HepG2 (cell line): ENCODE data around the gene FBN3. TPM values are rescaled to one million over a fixed set of nuclear protein-coding genes. Genes with fewer than 3 reads are reported as not detected.

Source experiments
- ATAC-seq: fragments of 200-7000 bp; cut with Tn5 transposase; 3 replicates; pipeline ENCODE4 v1.9.1; 2020; ENCODE audit warnings: mild to moderate bottlenecking, moderate library complexity
- BruUV-seq: library from RNA; stranded (reverse); fragments of 400-500 nt; replicated peaks from 2 replicates; lab custom pipeline; 2021; lab: Mats Ljungman, UMichigan
- CTCF ChIA-PET: fragments of 300-600 bp; formaldehyde crosslinking; extraction: SDS; loops from one replicate; lab custom pipeline; 2021; ENCODE audit warnings: low total read pairs, inconsistent platforms, low intra/inter-chr PET ratio; lab: Yijun Ruan, JAX
- POLR2A ChIA-PET: fragments of 350-600 bp; sonication (Branson Sonifier 250); formaldehyde crosslinking; loops from one replicate; lab custom pipeline; 2020; ENCODE audit warnings: antibody characterized with exemption, inconsistent platforms; lab: Yijun Ruan, JAX
- DNase-seq: peaks from one replicate; pipeline ENCODE4 v3.0.0-alpha.2; 2015; ENCODE audit warnings: low spot score
- FAIRE-seq: peaks from 3 replicates; lab custom pipeline; 2011; peaks lifted over from hg19 to GRCh38; lab: Jason Lieb, UNC
- H2AFZ ChIP-seq: one replicate; pipeline ENCODE4 v1.6.1; 2011; ENCODE audit warnings: low read length, inconsistent platforms
- H3K27ac ChIP-seq: fragments of 300-600 bp; 3 replicates; pipeline ENCODE4 v1.8.0; 2011; ENCODE audit warnings: mixed run types, mild to moderate bottlenecking, mixed read lengths, low read length, inconsistent platforms; ENCODE audit not compliant: insufficient read depth; ENCODE audit errors: extremely low read length
- H3K27me3 ChIP-seq, 2 experiments: fragments of 200-600 bp in 1 of 2; 2 replicates in 1 of 2; 3 replicates in 1 of 2; pipeline versions ENCODE4 v1.6.0 to v1.8.0; 2011; ENCODE audit warnings: low read length in 2 of 2, mild to moderate bottlenecking in 2 of 2, moderate library complexity in 2 of 2, inconsistent platforms in 1 of 2; ENCODE audit not compliant: insufficient read depth in 2 of 2, control insufficient read depth in 1 of 2
- H3K36me3 ChIP-seq, 2 experiments: fragments of 200-600 bp in 1 of 2; replicated peaks in 1 of 2; 2 replicates in 1 of 2; 3 replicates in 1 of 2; pipeline versions ENCODE4 v1.5.1 to v1.8.0; 2011; ENCODE audit warnings: low read length in 2 of 2, inconsistent platforms in 1 of 2; ENCODE audit not compliant: insufficient read depth in 2 of 2, control insufficient read depth in 1 of 2
- H3K4me1 ChIP-seq: 2 replicates; pipeline ENCODE4 v1.5.1; 2012; ENCODE audit warnings: low read length, inconsistent platforms; ENCODE audit not compliant: insufficient read depth
- H3K4me2 ChIP-seq: 2 replicates; pipeline ENCODE4 v1.6.0; 2011; ENCODE audit warnings: low read depth, low read length, inconsistent platforms
- H3K4me3 ChIP-seq, 3 experiments: fragments of 200-600 bp in 1 of 3; sonication (generic), shearing (Covaris generic) in 1 of 3; replicated peaks in 1 of 3; 2 replicates each; pipeline ENCODE4 v1.5.1; 2011 to 2016; ENCODE audit warnings: low read length in 3 of 3, inconsistent platforms in 2 of 3, low read depth in 2 of 3, mild to moderate bottlenecking in 2 of 3, control low read depth in 1 of 3, mixed read lengths in 1 of 3; ENCODE audit not compliant: insufficient read depth in 1 of 3
- H3K79me2 ChIP-seq: one replicate; pipeline ENCODE4 v1.6.1; 2011; ENCODE audit warnings: low read length, inconsistent platforms; ENCODE audit not compliant: insufficient read depth
- H3K9ac ChIP-seq: 2 replicates; pipeline ENCODE4 v1.6.0; 2011; ENCODE audit warnings: mild to moderate bottlenecking, low read depth, low read length, inconsistent platforms; ENCODE audit not compliant: insufficient read depth
- H3K9me3 ChIP-seq: 2 replicates; pipeline ENCODE4 v1.5.1; 2012; ENCODE audit warnings: mild to moderate bottlenecking, low read length
- H4K20me1 ChIP-seq: 2 replicates; pipeline ENCODE4 v1.6.0; 2011; ENCODE audit warnings: inconsistent platforms, mild to moderate bottlenecking, low read length, moderate library complexity; ENCODE audit not compliant: insufficient read depth
- ELF4 ChIP-seq: sonication (generic); formaldehyde crosslinking; IDR thresholded peaks from 2 replicates; pipeline ENCODE4 v1.5.0; 2020; ENCODE audit warnings: missing genetic modification reagents, mild to moderate bottlenecking, moderate library complexity, borderline replicate concordance
- HNF4G ChIP-seq, 2 experiments: sonication (generic) in 1 of 2; formaldehyde crosslinking in 1 of 2; IDR thresholded peaks; 2 replicates each; pipeline versions ENCODE4 v1.4.0 to v1.6.1; 2011 to 2020; ENCODE audit warnings: borderline replicate concordance in 2 of 2, low read depth in 2 of 2, mild to moderate bottlenecking in 2 of 2, low read length in 1 of 2, missing genetic modification reagents in 1 of 2, moderate library complexity in 1 of 2
- KLF12 ChIP-seq: sonication (generic); formaldehyde crosslinking; IDR thresholded peaks from 2 replicates; pipeline ENCODE4 v1.4.0; 2020; ENCODE audit warnings: missing genetic modification reagents, borderline replicate concordance
- ZBTB7B ChIP-seq: sonication (generic); formaldehyde crosslinking; IDR thresholded peaks from 2 replicates; pipeline ENCODE4 v1.4.0; 2020; ENCODE audit warnings: missing genetic modification reagents
- WGBS: methylation state at CpG from one replicate; pipeline ENCODE4 v1.1.6; 2017; ENCODE audit warnings: low lambda C conversion rate; 5-methylcytosine and 5-hydroxymethylcytosine counted together
- in situ Hi-C: cut with HindIII; loops from 2 replicates; pipeline ENCODE4 v1.10.0; 2017; ENCODE audit warnings: low pct_unique_long_range_greater_than_20kb; ENCODE audit not compliant: extremely low pct_ligation_motif_present
- intact Hi-C: fragments of 100-400 bp; cut with micrococcal nuclease; formaldehyde crosslinking; loops from one replicate; pipeline ENCODE4 v1.10.0; 2022; ENCODE audit not compliant: unreplicated experiment
- polyA plus RNA-seq, 8 experiments: library from polyadenylated mRNA; depleted of rRNA in 3 of 8; stranded (reverse) in 7 of 8; unstranded in 1 of 8; fragments of >200 nt; fragmentation: Illumina TruSeq in 4 of 8; extraction: Trizol in 4 of 8; gene quantifications; 2 replicates each; pipeline versions ENCODE4 v1.2.1 to v1.2.3, GENCODE V29; 2011 to 2016; ENCODE audit warnings: low read depth in 4 of 8, missing spikeins in 1 of 8, mixed read lengths in 1 of 8; ENCODE audit not compliant: insufficient read depth in 1 of 8
- total RNA-seq, 5 experiments: library from RNA; depleted of rRNA; stranded (reverse); fragments of >200 nt; fragmentation: Illumina TruSeq; extraction: Trizol; gene quantifications; 2 replicates each; pipeline ENCODE4 v1.2.3, GENCODE V29; 2016; ENCODE audit warnings: low read depth in 1 of 5
- TF ChIP-seq, protein P1 (sequence below): IDR thresholded peaks from 2 replicates; pipeline ENCODE4 v1.6.1; 2016; ENCODE audit warnings: missing genetic modification reagents, missing compliant biosample characterization
- TF ChIP-seq, protein P2 (sequence below), 2 experiments: sonication (generic) in 1 of 2; formaldehyde crosslinking in 1 of 2; IDR thresholded peaks; 2 replicates each; pipeline versions ENCODE4 v1.5.1 to v1.6.1; 2011 to 2020; ENCODE audit warnings: borderline replicate concordance in 1 of 2, low read depth in 1 of 2, low read length in 1 of 2, mild to moderate bottlenecking in 1 of 2, missing genetic modification reagents in 1 of 2, moderate library complexity in 1 of 2

The FBN3 gene
- total and polyA plus RNA-seq, 2 of the 13 experiments (the other 11 are each of a cell fraction or from before 2014, with no cell fraction given) = 0.20 to 1.3 TPM

DNA sequence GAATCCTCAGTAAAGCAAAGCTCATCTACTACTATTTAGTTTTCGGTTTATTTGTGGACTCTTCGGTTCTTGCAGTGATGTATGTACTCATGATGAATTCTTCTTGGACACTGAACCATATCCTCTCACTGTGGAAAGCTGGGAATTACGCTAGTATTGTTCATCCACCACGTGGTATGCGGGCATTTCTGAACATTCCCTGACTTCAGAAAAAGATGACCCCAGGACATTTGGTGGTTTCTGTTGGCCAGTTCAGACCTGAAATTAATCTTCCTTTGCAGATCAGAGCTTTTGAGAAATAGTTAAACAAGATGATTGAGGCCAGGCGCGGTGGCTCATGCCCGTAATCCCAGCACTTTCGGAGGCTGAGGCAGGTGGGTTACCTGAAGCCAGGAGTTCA is 25.3 kb upstream of the FBN3 start:
- H3K27ac ChIP-seq = no peak overlapping the region
- peaks cover 31% of the 10 kb centered on the region for H3K4me1 ChIP-seq
- H3K36me3 ChIP-seq = no peaks in the 10 kb centered on the region
- 19% methylated on average over 9 of the region's 9 CpGs for WGBS
- no TSS peak for BruUV-seq
- no peak for TF ChIP-seq KLF12 (CRISPR knock-in tag)
- no peak for TF ChIP-seq HNF4G (IDR thresholded peaks at IDR 0.05; ENCODE audit: borderline replicate concordance, low read depth, low read length)
- no peak for TF ChIP-seq HNF4G (CRISPR knock-in tag; IDR thresholded peaks at IDR 0.05; ENCODE audit: borderline replicate concordance, low read depth)
- TF ChIP-seq, protein P1, sequence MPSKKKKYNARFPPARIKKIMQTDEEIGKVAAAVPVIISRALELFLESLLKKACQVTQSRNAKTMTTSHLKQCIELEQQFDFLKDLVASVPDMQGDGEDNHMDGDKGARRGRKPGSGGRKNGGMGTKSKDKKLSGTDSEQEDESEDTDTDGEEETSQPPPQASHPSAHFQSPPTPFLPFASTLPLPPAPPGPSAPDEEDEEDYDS (CRISPR knock-in tag) = no peak
- no peak for TF ChIP-seq ELF4 (CRISPR knock-in tag)
- no peak for TF ChIP-seq ZBTB7B
- TF ChIP-seq, protein P2, sequence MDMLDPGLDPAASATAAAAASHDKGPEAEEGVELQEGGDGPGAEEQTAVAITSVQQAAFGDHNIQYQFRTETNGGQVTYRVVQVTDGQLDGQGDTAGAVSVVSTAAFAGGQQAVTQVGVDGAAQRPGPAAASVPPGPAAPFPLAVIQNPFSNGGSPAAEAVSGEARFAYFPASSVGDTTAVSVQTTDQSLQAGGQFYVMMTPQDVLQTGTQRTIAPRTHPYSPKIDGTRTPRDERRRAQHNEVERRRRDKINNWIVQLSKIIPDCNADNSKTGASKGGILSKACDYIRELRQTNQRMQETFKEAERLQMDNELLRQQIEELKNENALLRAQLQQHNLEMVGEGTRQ (IDR thresholded peaks at IDR 0.05; ENCODE audit: low read depth, low read length) = no peak
- TF ChIP-seq, protein P2 (CRISPR knock-in tag; IDR thresholded peaks at IDR 0.05; ENCODE audit: borderline replicate concordance) = peak; percentile 26; the same call in 1 of the 2 replicates
- in situ Hi-C loops (no loop called here), intact Hi-C loops (no loop called here)
- H3K4me3 ChIP-seq = no peak overlapping the region
- ATAC-seq = no peak
- ChIA-PET POLR2A (interaction anchor here (0.6 to 1.2 kb wide), 2 partner anchors 20 to 69 kb away, joined by 3 read pairs; no protein-coding TSS in a partner anchor), CTCF (no interaction called here)
- no peaks in the 10 kb centered on the region for H3K79me2 ChIP-seq
- no peak for DNase-seq
- no peaks in the 10 kb centered on the region for H4K20me1 ChIP-seq
- H3K27me3 ChIP-seq = 0 out of 5 replicates have a peak, but pooled peaks cover 0 to 8% of the 10 kb centered on the region in 2 experiments
- no peak for FAIRE-seq
- no peak overlapping the region for H3K9ac ChIP-seq
- H2AFZ ChIP-seq = no peak overlapping the region
- H3K4me2 ChIP-seq = 0 out of 2 replicates have a peak overlapping the region, but pooled peaks have one; percentile 6
- H3K9me3 ChIP-seq = no peaks in the 10 kb centered on the region
